Measurements from ENCODE around the gene STEAP3.

GRCh38 chr2:119265693-119266066, 42.0 kb downstream of the STEAP3 start:
- TF ChIP-seq CTCF (IDR thresholded peaks at IDR 0.05 in 4 of 5, conservative IDR thresholded peaks at IDR 0.05 in 1 of 5) (no peak), POLR2A (IDR thresholded peaks at IDR 0.05) (no peak)
